Activated naive CD4-positive, alpha-beta T cell treated with anti-CD3 and anti-CD28 coated beads for 36 hours (primary cell): ENCODE data around the gene NOX3. TPM values are rescaled to one million over a fixed set of nuclear protein-coding genes. Genes with fewer than 3 reads are reported as not detected.

ENCODE experiments used
- CTCF ChIA-PET: fragments of 350-600 bp; sonication (Branson Sonifier 250); formaldehyde crosslinking; loops from one replicate; lab custom pipeline; 2021; ENCODE audit warnings: antibody characterized with exemption; lab: Charles Lee
- DNase-seq: peaks from one replicate; pipeline ENCODE4 v3.0.0-alpha.2; 2020
- H3K27ac Mint-ChIP-seq: one replicate; pipeline ENCODE4 v1.8.0; 2021; ENCODE audit warnings: mild to moderate bottlenecking, mixed read lengths
- H3K27me3 Mint-ChIP-seq: one replicate; pipeline ENCODE4 v1.8.0; 2021; ENCODE audit warnings: low read depth, mixed read lengths
- H3K36me3 Mint-ChIP-seq: one replicate; pipeline ENCODE4 v1.8.0; 2021; ENCODE audit warnings: low read depth, mixed read lengths
- H3K4me1 Mint-ChIP-seq: one replicate; pipeline ENCODE4 v1.8.0; 2021; ENCODE audit warnings: low read depth, mixed read lengths
- H3K4me3 Mint-ChIP-seq: one replicate; pipeline ENCODE4 v1.8.0; 2021; ENCODE audit warnings: mild to moderate bottlenecking, moderate library complexity, mixed read lengths
- H3K9me3 Mint-ChIP-seq: one replicate; pipeline ENCODE4 v1.8.0; 2021; ENCODE audit warnings: mixed read lengths
- intact Hi-C: fragments of 100-400 bp; cut with micrococcal nuclease; formaldehyde crosslinking; loops from one replicate; pipeline ENCODE4 v1.15.1; 2023
- total RNA-seq, 2 experiments: library from RNA; stranded (reverse); gene quantifications; one replicate each; pipeline ENCODE4 v1.2.3, GENCODE V29; 2021

Gene NOX3
- total RNA-seq, 2 experiments from 2014 or later = not detected

- intact Hi-C loops = no loop called here
Measured at GRCh38 chr6:155443168-155443567, 12.5 kb downstream of the NOX3 start.

GRCh38 chr6:155442562-155442961 lies 13.1 kb downstream of the NOX3 start:
- intact Hi-C loops = no loop called here
- no peaks in the 10 kb centered on the region for H3K27me3 Mint-ChIP-seq

More at GRCh38 chr6:155443168-155443567, 12.5 kb downstream of the NOX3 start:
- H3K4me1 Mint-ChIP-seq = peaks cover 14% of the 10 kb centered on the region
- no peaks in the 10 kb centered on the region for H3K9me3 Mint-ChIP-seq
- CTCF ChIA-PET = no interaction called here
- H3K27ac Mint-ChIP-seq = no peak overlapping the region
- no peak overlapping the region for H3K4me3 Mint-ChIP-seq
- H3K27me3 Mint-ChIP-seq = no peaks in the 10 kb centered on the region
- H3K36me3 Mint-ChIP-seq = no peaks in the 10 kb centered on the region
- DNase-seq = no peak

GRCh38 chr6:155441112-155441465 lies 14.6 kb downstream of the NOX3 start:
- no peaks in the 10 kb centered on the region for H3K9me3 Mint-ChIP-seq
- no peak for DNase-seq
- peaks cover 22% of the 10 kb centered on the region for H3K4me1 Mint-ChIP-seq
- no peaks in the 10 kb centered on the region for H3K27me3 Mint-ChIP-seq
- CTCF ChIA-PET = no interaction called here
- no peaks in the 10 kb centered on the region for H3K36me3 Mint-ChIP-seq
- intact Hi-C loops = no loop called here
- H3K4me3 Mint-ChIP-seq = no peak overlapping the region
- H3K27ac Mint-ChIP-seq = no peak overlapping the region

More at GRCh38 chr6:155442562-155442961, 13.1 kb downstream of the NOX3 start:
- no peak for DNase-seq
- H3K27ac Mint-ChIP-seq = no peak overlapping the region
- CTCF ChIA-PET = interaction anchor here (1.0 kb wide), 1 partner anchor 127 kb away, joined by 4 read pairs; no protein-coding TSS in a partner anchor
- no peaks in the 10 kb centered on the region for H3K36me3 Mint-ChIP-seq
- no peak overlapping the region for H3K4me3 Mint-ChIP-seq
- peaks cover 14% of the 10 kb centered on the region for H3K4me1 Mint-ChIP-seq
- H3K9me3 Mint-ChIP-seq = no peaks in the 10 kb centered on the region

- Mint-ChIP-seq H3K9me3 (no peaks in the 10 kb centered on the region), H3K4me1 (peaks cover 22% of the 10 kb centered on the region), H3K27me3 (no peaks in the 10 kb centered on the region), H3K36me3 (no peaks in the 10 kb centered on the region), H3K4me3 (no peak overlapping the region), H3K27ac (no peak overlapping the region)
- intact Hi-C loops = no loop called here
- no peak for DNase-seq
- CTCF ChIA-PET = no interaction called here
Measured at GRCh38 chr6:155440398-155441111, 15.1 kb downstream of the NOX3 start.

GRCh38 chr6:155439376-155439775 lies 16.3 kb downstream of the NOX3 start:
- DNase-seq = no peak
- Mint-ChIP-seq H3K36me3 (no peaks in the 10 kb centered on the region), H3K4me1 (peaks cover 13% of the 10 kb centered on the region), H3K27me3 (no peaks in the 10 kb centered on the region), H3K9me3 (no peaks in the 10 kb centered on the region), H3K4me3 (no peak overlapping the region), H3K27ac (no peak overlapping the region)
- intact Hi-C loops = no loop called here
- CTCF ChIA-PET = interaction anchor here (0.6 kb wide), 1 partner anchor 112 kb away, joined by 4 read pairs; no protein-coding TSS in a partner anchor

DNA sequence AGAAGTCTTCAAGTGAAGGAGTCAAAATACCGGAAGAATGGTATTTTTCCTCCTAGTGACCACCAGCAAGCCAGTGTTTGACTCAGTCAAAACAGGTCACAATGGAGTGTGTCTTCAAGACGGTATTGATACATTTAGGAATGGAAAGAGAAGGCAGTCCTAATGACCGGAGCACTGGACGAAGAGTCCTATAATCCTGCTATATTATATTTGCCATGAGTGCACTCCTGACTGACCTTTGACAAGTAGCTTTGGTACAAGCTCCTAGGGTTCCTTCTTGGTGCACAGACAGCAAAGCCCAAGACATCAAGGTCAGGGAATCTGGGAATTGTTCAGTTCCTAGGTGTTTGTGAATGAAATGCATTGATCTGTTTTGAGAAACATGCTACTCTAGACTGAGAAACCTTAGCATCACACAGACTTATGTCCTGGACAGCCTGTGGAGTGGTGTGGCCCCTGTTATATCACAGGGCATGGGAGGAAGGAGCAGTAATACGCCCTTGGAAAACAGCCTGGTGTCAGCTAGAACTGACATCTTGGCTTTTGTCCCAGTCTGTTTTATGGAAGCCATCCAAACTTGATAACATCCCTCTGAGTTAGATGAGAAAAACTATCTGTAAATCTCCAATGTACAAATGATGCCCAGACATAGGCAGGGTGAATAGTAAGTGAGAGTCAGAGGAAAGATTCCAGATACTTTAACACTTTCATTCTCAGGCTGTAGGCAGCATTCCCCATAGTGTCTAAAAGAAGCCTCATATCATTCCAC lies 18.5 kb downstream of the NOX3 start:
- Mint-ChIP-seq H3K4me1 (peaks cover 7% of the 10 kb centered on the region), H3K36me3 (no peaks in the 10 kb centered on the region), H3K9me3 (no peaks in the 10 kb centered on the region), H3K27ac (no peak overlapping the region), H3K4me3 (no peak overlapping the region), H3K27me3 (no peaks in the 10 kb centered on the region)
- DNase-seq = no peak
- CTCF ChIA-PET = interaction anchor here (1.3 kb wide), 1 partner anchor 108 kb away, joined by 3 read pairs; no protein-coding TSS in a partner anchor
- intact Hi-C loops = no loop called here

GRCh38 chr6:155434829-155435423 lies 20.7 kb downstream of the NOX3 start:
- Mint-ChIP-seq H3K4me3 (no peak overlapping the region), H3K36me3 (no peaks in the 10 kb centered on the region), H3K9me3 (no peaks in the 10 kb centered on the region), H3K27me3 (no peaks in the 10 kb centered on the region), H3K4me1 (peaks cover 12% of the 10 kb centered on the region), H3K27ac (no peak overlapping the region)
- DNase-seq = no peak
- CTCF ChIA-PET = no interaction called here
- intact Hi-C loops = no loop called here

DNA sequence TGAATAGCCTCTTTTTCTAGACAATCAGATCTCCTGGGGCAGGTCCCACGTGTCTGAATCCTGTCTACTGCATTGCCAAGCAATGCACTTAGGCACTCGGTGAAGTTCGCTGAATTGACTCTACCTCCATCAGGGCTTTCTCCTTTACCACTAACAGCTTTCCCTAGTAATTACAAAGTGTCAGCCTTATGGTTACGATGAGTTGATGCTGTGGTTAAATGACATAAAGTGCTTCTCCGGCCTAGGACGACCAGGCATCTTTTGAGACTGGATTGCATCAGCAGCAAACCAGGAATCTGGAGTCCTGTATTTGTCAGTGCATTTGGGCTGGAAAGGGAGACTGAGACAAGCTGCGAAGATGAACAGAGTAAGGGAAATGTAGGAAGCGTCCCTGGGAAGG lies 21.5 kb downstream of the NOX3 start:
- intact Hi-C loops = no loop called here
- CTCF ChIA-PET = no interaction called here
- DNase-seq = no peak
- H3K27me3 Mint-ChIP-seq = no peaks in the 10 kb centered on the region
- H3K4me3 Mint-ChIP-seq = no peak overlapping the region
- no peaks in the 10 kb centered on the region for H3K9me3 Mint-ChIP-seq
- H3K4me1 Mint-ChIP-seq = peaks cover 19% of the 10 kb centered on the region
- no peaks in the 10 kb centered on the region for H3K36me3 Mint-ChIP-seq
- H3K27ac Mint-ChIP-seq = no peak overlapping the region

DNA sequence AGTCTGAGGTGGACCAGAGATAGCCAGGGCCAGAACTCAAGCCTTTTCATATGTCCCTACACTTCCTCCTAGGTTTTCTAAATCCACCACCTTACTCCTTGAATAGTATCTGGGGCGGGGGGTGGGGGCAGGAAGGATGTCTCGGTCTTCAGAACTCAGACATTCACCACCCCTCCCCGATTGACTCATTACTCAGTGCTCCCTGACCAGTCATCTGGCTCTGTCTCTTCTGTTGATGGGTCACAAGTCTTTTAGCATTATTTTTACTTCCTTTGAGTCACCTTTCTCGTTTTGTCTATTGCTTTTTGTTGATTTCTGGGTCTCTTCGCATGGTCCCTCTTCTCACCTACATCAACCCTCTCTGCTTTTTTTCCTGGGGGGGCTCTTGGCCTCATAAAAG lies 23.3 kb downstream of the NOX3 start:
- intact Hi-C loops = no loop called here
- H3K27me3 Mint-ChIP-seq = no peaks in the 10 kb centered on the region
- no peak overlapping the region for H3K4me3 Mint-ChIP-seq
- no peaks in the 10 kb centered on the region for H3K9me3 Mint-ChIP-seq
- no peaks in the 10 kb centered on the region for H3K36me3 Mint-ChIP-seq
- no peak overlapping the region for H3K27ac Mint-ChIP-seq
- H3K4me1 Mint-ChIP-seq = peaks cover 19% of the 10 kb centered on the region
- no peak for DNase-seq
- CTCF ChIA-PET = no interaction called here

DNA sequence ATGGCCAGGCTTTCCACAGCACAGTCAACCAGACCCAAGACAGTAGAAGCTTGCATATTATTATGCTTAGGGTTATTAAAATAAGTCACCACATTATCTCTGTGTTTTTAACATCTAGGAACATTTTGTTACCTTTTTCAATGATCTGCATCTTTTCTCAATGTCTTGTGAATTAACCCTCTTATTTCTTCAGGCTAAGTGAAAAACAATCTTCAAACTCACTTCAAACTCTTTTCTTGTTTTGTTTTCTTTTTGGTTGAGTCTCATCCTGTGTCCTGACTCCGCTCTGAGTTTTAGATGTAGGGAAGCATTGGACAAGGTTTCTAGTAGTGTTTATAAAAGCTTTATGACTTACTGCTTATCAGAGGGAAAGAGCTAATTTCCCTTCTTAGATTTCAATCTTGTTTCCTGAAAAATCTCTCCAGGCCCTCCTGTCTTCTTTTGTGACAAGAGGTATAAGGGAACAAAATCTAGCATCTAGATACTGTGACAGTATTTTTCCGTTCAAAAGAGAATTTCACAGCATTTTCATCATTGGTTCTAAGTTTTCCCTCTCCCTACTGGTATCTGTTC lies 26.2 kb downstream of the NOX3 start:
- intact Hi-C loops = no loop called here
- Mint-ChIP-seq H3K27ac (no peak overlapping the region), H3K9me3 (no peaks in the 10 kb centered on the region), H3K36me3 (no peaks in the 10 kb centered on the region), H3K4me1 (peaks cover 16% of the 10 kb centered on the region), H3K4me3 (no peak overlapping the region), H3K27me3 (no peaks in the 10 kb centered on the region)
- CTCF ChIA-PET = interaction anchor here (0.5 to 1.7 kb wide), 3 partner anchors 82 to 1021 kb away, joined by 3 read pairs; no protein-coding TSS in a partner anchor
- DNase-seq = no peak

DNA sequence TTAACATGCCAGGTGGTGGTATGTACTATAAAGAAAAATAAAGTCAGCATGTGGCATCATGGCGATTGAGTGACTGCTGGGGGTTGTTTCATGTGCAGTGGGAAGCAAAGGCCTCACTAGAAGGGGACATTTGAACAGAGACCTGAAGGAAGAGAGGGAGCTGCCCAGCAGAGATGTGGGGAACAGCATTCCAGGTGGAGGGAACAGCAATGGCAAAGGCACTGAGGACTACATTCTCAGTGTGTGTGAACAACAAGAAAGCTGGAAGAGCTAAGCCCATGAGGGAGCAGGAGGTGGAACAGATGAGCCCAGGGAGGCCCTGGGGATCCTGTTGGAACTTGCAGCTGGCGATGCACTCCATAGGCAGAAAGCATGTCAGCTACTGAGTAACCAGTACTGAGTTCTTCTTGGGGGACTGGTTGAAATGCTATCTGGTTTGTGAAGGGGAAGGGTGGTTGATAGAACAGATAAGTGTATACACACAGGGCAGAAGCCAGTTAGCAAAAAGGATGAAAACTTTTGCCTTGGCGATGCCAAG lies 29.2 kb downstream of the NOX3 start:
- no peaks in the 10 kb centered on the region for H3K27me3 Mint-ChIP-seq
- H3K4me3 Mint-ChIP-seq = no peak overlapping the region
- no peak for DNase-seq
- H3K36me3 Mint-ChIP-seq = no peaks in the 10 kb centered on the region
- H3K9me3 Mint-ChIP-seq = no peaks in the 10 kb centered on the region
- peaks cover 20% of the 10 kb centered on the region for H3K4me1 Mint-ChIP-seq
- CTCF ChIA-PET = no interaction called here
- H3K27ac Mint-ChIP-seq = no peak overlapping the region
- intact Hi-C loops = no loop called here

- H3K27me3 Mint-ChIP-seq = no peaks in the 10 kb centered on the region
- intact Hi-C loops = no loop called here
- H3K4me1 Mint-ChIP-seq = peaks cover 23% of the 10 kb centered on the region
- CTCF ChIA-PET = interaction anchor here (0.7 kb wide), 1 partner anchor 155 kb away, joined by 3 read pairs; no protein-coding TSS in a partner anchor
- no peaks in the 10 kb centered on the region for H3K36me3 Mint-ChIP-seq
- H3K27ac Mint-ChIP-seq = no peak overlapping the region
- DNase-seq = no peak
- no peak overlapping the region for H3K4me3 Mint-ChIP-seq
- H3K9me3 Mint-ChIP-seq = no peaks in the 10 kb centered on the region
Measured at GRCh38 chr6:155424181-155424580, 31.5 kb downstream of the NOX3 start.
